PC-9 (cell line): Measurements from ENCODE around the gene RPL39L. TPM values are rescaled to one million over a fixed set of nuclear protein-coding genes. Genes with fewer than 3 reads are reported as not detected.

ENCODE experiments used
- BruUV-seq: library from RNA; stranded (reverse); fragments of 400-500 nt; replicated peaks from 2 replicates; lab custom pipeline; 2021; lab: Mats Ljungman, UMichigan
- CTCF ChIA-PET: fragments of 300-600 bp; sonication (Branson Sonifier 250); formaldehyde crosslinking; loops from one replicate; lab custom pipeline; 2022; ENCODE audit warnings: antibody characterized with exemption; lab: Charles Lee
- POLR2A ChIA-PET: fragments of 300-600 bp; sonication (Branson Sonifier 250); formaldehyde crosslinking; loops from one replicate; lab custom pipeline; 2022; ENCODE audit warnings: antibody characterized with exemption; ENCODE audit not compliant: unreplicated experiment; lab: Charles Lee
- DNase-seq, 2 experiments: peaks; one replicate each; pipeline versions ENCODE4 v3.0.0 to v3.0.0-alpha.2; 2015 to 2022; ENCODE audit warnings: mixed read lengths in 1 of 2
- H2AFZ ChIP-seq: fragments of 200-600 bp; sonication (generic); 2 replicates; pipeline ENCODE4 v1.8.1; 2017; ENCODE audit warnings: antibody characterized with exemption
- H3F3A ChIP-seq: fragments of 200-600 bp; sonication (generic); 2 replicates; pipeline ENCODE4 v1.8.1; 2017; ENCODE audit warnings: antibody characterized with exemption, mild to moderate bottlenecking, low read depth; ENCODE audit not compliant: insufficient read depth
- H3K27ac ChIP-seq: fragments of 200-600 bp; sonication (generic); 2 replicates; pipeline ENCODE4 v1.6.1; 2016; ENCODE audit warnings: mixed run types
- H3K27me3 ChIP-seq: fragments of 200-600 bp; sonication (generic); 2 replicates; pipeline ENCODE4 v1.6.1; 2016; ENCODE audit warnings: low read depth, mixed run types; ENCODE audit not compliant: insufficient read depth
- H3K36me3 ChIP-seq: fragments of 200-600 bp; sonication (generic); 2 replicates; pipeline ENCODE4 v1.6.1; 2016; ENCODE audit warnings: low read depth, mixed run types
- H3K4me1 ChIP-seq: fragments of 200-600 bp; sonication (generic); replicated peaks from 2 replicates; pipeline ENCODE4 v1.6.1; 2016; ENCODE audit warnings: mixed run types; ENCODE audit not compliant: insufficient read depth
- H3K4me2 ChIP-seq: fragments of 200-600 bp; sonication (generic); 2 replicates; pipeline ENCODE4 v1.6.1; 2017; ENCODE audit warnings: mixed run types
- H3K4me3 ChIP-seq: fragments of 200-600 bp; sonication (generic); 2 replicates; pipeline ENCODE4 v1.6.1; 2016; ENCODE audit warnings: mixed run types
- H3K79me2 ChIP-seq: fragments of 200-600 bp; sonication (generic); 2 replicates; pipeline ENCODE4 v1.6.1; 2017; ENCODE audit warnings: low read depth, mixed run types
- H3K9me2 ChIP-seq: fragments of 200-600 bp; sonication (generic); 2 replicates; pipeline ENCODE4 v1.8.1; 2017; ENCODE audit warnings: mild to moderate bottlenecking; ENCODE audit not compliant: insufficient read depth
- H3K9me3 ChIP-seq: fragments of 200-600 bp; sonication (generic); 2 replicates; pipeline ENCODE4 v1.8.1; 2016; ENCODE audit warnings: low read depth; ENCODE audit not compliant: insufficient read depth
- H4K20me1 ChIP-seq: fragments of 200-600 bp; sonication (generic); 2 replicates; pipeline ENCODE4 v1.8.1; 2017; ENCODE audit not compliant: insufficient read depth
- CTCF ChIP-seq: fragments of 200-600 bp; sonication (generic); conservative IDR thresholded peaks from 2 replicates; pipeline ENCODE4 v1.6.1; 2017; ENCODE audit warnings: mixed run types, antibody characterized with exemption, mild to moderate bottlenecking, moderate library complexity
- EZH2 ChIP-seq: fragments of 200-600 bp; sonication (generic); IDR thresholded peaks from 2 replicates; pipeline ENCODE4 v1.8.0; 2017; ENCODE audit warnings: antibody characterized with exemption, low read depth
- intact Hi-C: fragments of 100-400 bp; cut with micrococcal nuclease; formaldehyde crosslinking; loops from one replicate; pipeline ENCODE4 v1.10.0; 2022; ENCODE audit not compliant: unreplicated experiment
- total RNA-seq: library from RNA; stranded (reverse); gene quantifications from 2 replicates; pipeline ENCODE4 v1.2.3, GENCODE V29; 2021

Gene RPL39L
- total RNA-seq, 1 experiment from 2014 or later: 81.3 TPM

GRCh38 chr3:187077085-187077484 lies 62.2 kb downstream of the RPL39L start:
- POLR2A ChIA-PET: no interaction called here
- Histone ChIP-seq H4K20me1 (no peaks in the 10 kb centered on the region), H2AFZ (no peak overlapping the region), H3K79me2 (no peaks in the 10 kb centered on the region), H3K9me3 (no peaks in the 10 kb centered on the region), H3K36me3 (no peaks in the 10 kb centered on the region), H3K27me3 (no peaks in the 10 kb centered on the region), H3F3A (no peaks in the 10 kb centered on the region), H3K27ac (no peak overlapping the region), H3K4me2 (no peak overlapping the region), H3K4me1 (no peaks in the 10 kb centered on the region), H3K4me3 (no peak overlapping the region), H3K9me2 (no peaks in the 10 kb centered on the region)
- BruUV-seq: no TSS peak
- TF ChIP-seq CTCF (no peak), EZH2 (no peak)
- intact Hi-C loops: no loop called here
- CTCF ChIA-PET: no interaction called here
- DNase-seq: no peak

- ChIA-PET POLR2A (no interaction called here), CTCF (no interaction called here)
- no peaks in the 10 kb centered on the region for H3F3A ChIP-seq
- no peak for DNase-seq
- no peaks in the 10 kb centered on the region for H3K79me2 ChIP-seq
- H3K4me2 ChIP-seq: no peak overlapping the region
- BruUV-seq: no TSS peak
- no peaks in the 10 kb centered on the region for H3K9me2 ChIP-seq
- H3K27me3 ChIP-seq: no peaks in the 10 kb centered on the region
- no peak overlapping the region for H3K4me3 ChIP-seq
- no peaks in the 10 kb centered on the region for H3K9me3 ChIP-seq
- no peaks in the 10 kb centered on the region for H3K4me1 ChIP-seq
- no peak overlapping the region for H2AFZ ChIP-seq
- intact Hi-C loops: no loop called here
- TF ChIP-seq CTCF (no peak), EZH2 (no peak)
- H3K27ac ChIP-seq: no peak overlapping the region
- no peaks in the 10 kb centered on the region for H4K20me1 ChIP-seq
- no peaks in the 10 kb centered on the region for H3K36me3 ChIP-seq
Measured at GRCh38 chr3:187076297-187076696, 63.0 kb downstream of the RPL39L start.

GRCh38 chr3:187074846-187075245 lies 64.5 kb downstream of the RPL39L start:
- no peak for DNase-seq
- no peak overlapping the region for H3K4me2 ChIP-seq
- H3F3A ChIP-seq: no peaks in the 10 kb centered on the region
- intact Hi-C loops: no loop called here
- ChIA-PET CTCF (no interaction called here), POLR2A (no interaction called here)
- no peaks in the 10 kb centered on the region for H4K20me1 ChIP-seq
- peaks cover 2% of the 10 kb centered on the region; the same call in 1 of the 2 replicates for H3K9me3 ChIP-seq
- no peaks in the 10 kb centered on the region for H3K36me3 ChIP-seq
- no peaks in the 10 kb centered on the region for H3K4me1 ChIP-seq
- H3K4me3 ChIP-seq: no peak overlapping the region
- H2AFZ ChIP-seq: no peak overlapping the region
- TF ChIP-seq CTCF (no peak), EZH2 (no peak)
- H3K9me2 ChIP-seq: no peaks in the 10 kb centered on the region
- H3K27me3 ChIP-seq: no peaks in the 10 kb centered on the region
- no TSS peak for BruUV-seq
- no peaks in the 10 kb centered on the region for H3K79me2 ChIP-seq
- no peak overlapping the region for H3K27ac ChIP-seq
